ENCODE results near the gene ALOX15B.
"Not testable (repeated sequence)": the region's sequence is repeated elsewhere in the genome, so short reads cannot be mapped to it uniquely, and the experiment has no call there.

Gene ALOX15B

DNA sequence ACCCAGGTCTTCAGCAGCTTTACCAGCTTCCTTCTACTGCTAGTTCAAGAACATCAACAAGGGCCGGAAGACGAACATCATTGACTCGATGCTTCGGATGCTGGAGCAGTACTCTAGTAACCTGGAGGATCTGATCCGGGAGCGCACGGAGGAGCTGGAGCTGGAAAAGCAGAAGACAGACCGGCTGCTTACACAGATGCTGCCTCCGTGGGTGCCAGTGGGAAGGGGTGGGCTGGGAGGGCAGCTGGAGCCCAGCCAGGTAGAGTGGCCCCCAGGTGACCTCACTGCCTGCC lies 24.4 kb upstream of the ALOX15B start:
- DNase-seq, result no peak

DNA sequence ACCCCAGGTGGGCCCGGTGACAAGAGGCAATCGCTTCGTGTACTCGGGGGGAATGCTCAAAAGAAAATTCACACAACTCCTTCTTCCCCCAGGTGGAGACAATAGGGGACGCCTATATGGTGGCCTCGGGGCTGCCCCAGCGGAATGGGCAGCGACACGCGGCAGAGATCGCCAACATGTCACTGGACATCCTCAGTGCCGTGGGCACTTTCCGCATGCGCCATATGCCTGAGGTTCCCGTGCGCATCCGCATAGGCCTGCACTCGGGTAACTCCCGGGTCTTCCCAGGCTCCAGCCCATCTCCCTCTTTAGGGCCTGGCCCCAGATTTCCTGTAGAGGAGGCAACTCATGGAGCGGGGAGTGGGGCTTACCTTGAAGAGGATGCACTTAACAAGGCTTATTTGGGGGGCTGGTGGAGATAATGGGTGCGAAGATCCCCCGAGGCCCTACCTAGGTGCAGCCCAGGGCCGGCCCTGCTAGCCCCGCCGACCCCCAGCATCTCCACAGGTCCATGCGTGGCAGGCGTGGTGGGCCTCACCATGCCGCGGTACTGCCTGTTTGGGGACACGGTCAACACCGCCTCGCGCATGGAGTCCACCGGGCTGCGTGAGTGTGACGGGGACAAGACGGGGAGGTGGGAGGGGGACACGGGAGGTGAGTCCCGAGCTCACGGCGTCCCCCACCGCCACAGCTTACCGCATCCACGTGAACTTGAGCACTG lies 23.5 kb upstream of the ALOX15B start:
- no peak for DNase-seq

DNA sequence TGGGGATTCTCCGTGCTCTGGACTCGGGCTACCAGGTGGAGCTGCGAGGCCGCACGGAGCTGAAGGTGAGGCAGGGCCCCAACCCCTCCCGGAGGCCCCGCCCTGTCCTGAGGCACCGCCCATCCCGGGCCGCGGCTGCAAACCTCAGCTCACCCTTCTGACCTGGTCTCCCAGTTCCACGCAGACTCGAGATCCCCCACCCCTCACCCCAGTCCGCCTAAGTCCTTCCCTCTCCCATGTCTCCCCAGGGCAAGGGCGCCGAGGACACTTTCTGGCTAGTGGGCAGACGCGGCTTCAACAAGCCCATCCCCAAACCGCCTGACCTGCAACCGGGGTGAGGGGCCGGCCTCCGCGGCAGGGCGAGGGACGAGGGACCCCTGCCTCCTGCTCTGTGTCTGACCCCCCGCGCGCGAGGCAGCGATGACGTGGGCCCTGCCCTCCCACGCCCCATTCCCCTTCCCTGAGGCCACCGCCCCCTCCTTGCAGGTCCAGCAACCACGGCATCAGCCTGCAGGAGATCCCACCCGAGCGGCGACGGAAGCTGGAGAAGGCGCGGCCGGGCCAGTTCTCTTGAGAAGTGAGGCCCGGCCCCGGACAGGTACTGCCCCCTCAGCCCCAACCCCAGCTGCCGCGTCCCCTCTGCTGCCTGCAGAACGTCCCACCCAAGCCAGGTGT lies 22.8 kb upstream of the ALOX15B start:
- DNase-seq, result peak; percentile 40

DNA sequence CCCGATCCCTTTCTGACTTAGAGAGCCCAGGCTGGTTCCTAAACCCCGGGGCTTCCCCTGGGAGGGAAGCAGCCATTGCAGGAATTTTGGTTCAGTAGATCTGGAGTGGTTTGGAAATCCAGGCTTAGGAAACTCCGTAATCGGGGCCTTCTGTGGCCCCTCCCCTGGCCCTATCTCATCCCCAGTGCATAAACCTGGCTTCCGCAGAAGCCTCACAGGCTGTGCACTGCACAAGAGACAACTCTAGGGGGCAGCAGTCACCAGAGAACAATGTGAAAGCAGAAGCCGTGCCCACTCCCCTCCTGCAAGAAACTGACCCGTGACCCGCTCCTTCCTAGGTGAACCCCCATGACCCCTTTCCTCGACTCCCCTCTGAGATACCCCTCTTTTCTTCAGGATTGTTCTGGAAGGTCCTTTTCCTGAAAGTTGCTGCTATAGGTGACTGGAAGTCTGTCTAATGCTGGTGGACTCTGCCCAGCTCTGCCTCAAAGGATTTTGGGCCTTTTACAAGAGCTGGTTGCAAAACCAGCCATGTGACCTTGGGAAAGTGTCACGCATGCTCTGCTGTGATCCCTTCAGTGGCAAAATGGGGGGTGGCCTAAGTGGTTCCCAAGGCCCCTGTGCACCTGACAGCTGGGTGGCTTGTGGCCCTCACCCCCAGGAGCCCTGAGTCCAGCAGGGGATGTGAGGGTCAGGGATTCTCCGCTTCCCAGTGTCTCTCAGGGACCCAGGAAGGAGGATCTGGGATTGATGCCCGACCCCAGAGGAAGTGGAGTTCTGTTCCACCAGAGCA lies 22.0 kb upstream of the ALOX15B start:
- DNase-seq, result peak; percentile 33

- DNase-seq, result no peak
These were observed 20.4 kb upstream of the ALOX15B start for GRCh38 chr17:8018436-8018835.

DNA sequence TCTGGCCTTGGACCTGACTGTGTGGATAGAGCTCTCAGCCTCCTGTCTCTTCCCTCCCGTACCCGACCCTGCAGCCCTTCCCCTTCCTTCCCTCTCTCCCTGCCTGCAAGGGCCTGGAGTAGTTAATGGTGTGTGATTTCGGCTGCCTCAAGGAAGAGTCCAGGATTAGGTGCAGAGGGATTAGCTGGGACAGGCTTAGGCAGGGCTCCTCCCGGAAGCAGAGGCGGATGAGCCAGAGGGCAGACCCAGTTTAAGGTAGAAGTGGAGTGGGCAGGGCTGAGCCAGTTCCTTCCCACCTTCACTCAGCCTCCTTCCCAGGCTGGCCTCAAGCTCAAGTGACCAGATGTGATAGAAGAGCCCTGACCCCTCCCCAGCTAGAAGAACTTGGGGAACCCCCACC lies 19.7 kb upstream of the ALOX15B start:
- DNase-seq, result no peak

DNA sequence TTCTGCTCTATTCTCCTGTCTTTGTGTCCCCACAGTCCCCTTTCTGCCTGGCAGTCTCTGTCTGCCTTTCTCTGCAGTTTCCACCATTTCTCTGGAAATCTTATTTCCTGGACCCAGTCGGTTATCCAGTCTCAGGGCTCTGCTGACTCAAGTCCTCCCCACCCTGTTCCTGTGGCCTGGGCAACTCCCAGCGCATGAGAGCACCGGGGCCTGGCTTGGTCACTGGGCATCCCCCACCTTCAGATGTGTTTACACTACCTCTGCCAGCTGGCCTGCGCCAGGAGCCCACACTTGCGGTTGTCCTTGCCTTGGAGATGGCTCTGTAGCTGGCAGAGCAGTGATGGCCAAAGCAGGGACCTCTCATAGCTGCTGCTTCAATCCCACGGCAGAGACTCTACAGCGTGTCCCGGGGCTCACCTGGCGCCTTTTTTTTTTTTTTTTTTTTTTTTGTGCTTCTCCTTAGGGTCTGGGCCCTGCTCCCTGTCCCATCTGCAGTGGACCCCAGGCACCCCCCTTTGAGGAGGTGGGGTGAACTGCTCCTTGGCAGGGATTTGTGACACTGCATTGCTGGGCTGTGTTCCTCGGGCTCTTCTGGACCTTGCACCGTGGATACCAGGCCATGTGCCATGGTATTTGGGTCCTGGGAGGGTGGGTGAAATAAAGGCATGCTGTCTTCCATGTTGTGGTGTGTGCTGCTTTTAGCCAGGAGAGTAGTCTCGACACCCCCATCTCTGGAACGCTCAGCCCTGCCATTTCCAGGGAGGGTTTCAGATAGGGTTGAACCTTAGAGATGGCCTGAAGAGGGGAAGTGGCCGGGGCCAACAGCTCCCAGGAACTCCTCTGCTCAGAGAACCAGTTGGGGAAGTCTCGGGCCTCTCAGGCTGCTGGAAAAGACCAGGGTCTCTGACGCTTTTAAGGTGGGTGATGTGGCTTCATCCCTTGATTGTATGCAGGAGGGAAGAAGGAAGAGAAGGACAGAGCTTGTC lies 18.9 kb upstream of the ALOX15B start:
- DNase-seq, result no peak

DNA sequence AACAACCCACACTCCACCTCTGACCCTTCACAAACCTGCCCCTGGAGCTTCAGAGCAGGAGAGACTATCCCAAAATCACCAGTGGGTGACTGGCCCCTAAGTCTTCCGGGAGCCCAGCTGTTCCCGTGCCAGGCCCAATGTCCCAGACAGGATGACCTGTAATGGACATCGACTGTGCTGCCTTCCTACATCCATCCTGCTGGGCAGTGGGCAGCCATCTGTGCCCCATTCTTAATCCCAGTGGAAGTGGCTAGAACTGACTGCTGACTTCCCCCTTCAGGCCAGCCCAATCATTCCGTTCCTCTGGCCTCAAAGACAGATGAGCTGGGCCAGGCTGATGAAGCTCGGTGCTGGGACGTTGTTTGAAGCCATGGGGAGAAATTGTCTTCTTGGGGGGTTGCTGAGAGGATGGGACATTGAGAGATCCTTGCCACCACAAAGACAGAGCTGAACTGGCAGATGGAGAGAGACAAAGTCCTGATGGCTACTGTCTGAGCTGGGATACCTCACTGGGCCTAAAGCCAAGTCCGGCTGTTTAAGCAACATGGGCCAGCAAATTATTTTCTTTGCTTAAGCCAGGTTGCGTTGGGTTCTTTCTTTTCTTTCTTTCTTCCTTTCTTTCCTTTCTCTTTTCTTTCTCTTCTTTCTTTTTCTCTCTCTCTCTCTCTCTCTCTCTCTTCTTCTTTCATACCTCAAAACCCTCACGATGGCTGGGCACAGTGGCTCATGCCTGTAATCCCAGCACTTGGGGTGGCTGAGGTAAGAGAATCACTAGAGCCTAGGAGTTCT lies 17.9 kb upstream of the ALOX15B start:
- DNase-seq, result no peak

DNA sequence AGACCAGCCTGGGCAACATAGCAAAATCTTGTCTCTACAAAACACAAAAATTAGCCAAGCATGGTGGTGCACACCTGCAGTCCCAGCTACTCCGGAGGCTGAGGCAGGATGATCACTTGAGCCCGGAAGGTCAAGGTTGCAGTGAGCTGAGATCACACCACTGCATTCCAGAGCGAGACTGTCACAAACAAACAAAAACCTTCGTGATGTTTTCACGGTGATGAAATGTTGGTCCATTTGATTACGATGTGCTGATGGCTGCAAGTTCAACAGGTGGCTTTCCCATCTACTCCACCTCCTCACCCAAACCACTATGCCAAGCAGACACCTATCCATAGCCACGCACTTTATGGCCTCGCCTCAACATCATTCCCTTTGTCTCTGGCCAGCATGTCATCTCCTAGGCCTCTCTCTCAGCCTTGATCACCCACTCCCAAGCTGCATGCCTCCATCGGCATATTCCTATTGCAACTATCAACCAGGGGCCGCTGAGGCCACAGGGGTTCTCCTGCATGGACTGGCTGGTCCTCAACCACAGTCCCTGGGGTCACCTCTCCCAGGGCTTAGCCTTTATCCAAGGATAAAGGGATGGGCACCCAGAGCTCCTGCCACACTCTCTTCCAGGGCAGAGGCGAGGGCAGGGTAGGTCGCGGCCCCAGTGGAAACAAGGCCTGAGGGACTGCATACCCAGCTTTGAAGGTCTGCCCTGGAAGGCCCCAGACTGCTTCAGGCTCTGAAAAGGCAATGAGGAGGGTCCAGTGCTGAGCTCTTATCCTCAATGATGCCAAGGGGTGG lies 17.1 kb upstream of the ALOX15B start:
- no peak for DNase-seq

GRCh38 chr17:8022360-8023003 lies 16.4 kb upstream of the ALOX15B start:
- DNase-seq, result no peak

DNA sequence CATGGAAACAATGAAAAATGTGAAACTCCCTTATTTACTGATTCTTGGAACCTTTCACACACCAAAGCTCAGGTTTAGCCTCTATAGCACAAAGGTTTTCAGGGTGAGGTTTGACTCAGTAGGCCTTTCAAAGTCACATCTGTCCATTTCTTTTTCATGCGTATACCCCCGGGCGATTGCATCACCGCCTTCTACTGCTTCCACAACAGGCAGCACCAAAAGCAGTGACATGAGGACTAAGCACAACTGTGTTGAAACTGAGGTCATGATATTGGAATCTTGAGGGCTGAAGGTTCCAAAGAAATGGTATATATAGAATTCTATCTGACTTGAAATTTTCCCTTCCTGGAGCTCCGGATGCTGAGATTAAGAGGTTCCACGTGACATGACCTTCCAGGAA lies 14.7 kb upstream of the ALOX15B start:
- DNase-seq, result not testable (repeated sequence)

- no peak for DNase-seq
These were observed 13.5 kb upstream of the ALOX15B start for GRCh38 chr17:8025176-8025911.

DNA sequence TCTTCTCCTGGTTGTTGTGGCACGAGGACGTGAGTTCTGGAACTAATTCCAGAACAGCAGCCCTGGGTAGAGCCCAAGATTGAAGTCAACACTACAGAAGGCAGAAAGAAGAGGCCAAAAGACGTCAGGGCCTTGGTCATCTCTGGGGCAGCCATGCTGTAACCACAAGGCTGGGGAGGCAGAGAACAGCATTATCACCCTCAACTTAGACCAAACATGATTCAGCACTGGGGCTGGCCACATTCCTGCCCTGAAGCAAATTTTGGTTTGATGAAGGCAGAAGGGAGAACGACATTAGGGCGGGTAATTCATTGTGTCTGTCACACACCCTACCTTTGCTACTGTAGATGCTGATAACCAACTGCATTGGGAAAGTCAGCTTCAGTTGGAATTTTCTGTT lies 9.7 kb upstream of the ALOX15B start:
- no peak for DNase-seq

DNA sequence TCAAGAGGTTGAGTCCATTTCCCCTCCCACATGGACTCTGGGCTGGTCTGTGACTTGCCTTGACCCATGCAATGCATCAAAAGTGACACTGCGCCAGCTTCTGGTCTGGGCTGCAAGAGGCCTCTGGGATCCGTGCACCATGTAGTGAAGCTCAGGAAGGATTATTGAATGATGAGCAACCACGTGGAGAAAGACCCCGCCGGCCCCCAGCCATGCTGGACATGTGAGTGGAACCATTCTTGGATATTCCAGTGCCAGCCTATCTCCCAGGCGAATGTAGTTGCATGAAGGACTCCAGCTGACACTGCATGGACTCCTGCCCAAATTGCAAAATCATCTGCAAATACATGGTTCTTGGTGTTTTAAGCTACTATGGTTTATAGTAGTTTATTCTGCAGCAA lies 7.6 kb upstream of the ALOX15B start:
- DNase-seq, result no peak

DNA sequence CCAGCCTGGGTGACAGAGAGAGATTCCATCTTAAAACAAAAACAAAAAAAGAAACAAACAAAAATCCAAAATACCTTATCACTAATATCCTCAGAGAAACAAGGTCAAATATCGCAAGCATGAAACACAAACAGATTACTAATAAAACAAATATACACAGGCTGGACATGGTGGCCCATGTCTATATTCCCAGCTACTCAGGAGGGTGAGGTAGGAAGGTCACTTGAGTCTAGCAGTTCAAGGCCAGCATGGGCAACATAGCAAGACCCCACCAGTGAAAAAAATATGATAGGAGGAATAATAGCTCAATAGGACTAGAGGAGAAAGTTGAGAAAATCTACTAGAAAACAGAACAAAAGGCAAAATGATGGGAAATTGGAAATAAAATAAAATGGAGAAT lies 6.9 kb upstream of the ALOX15B start:
- no peak for DNase-seq

GRCh38 chr17:8032442-8032841 lies 6.4 kb upstream of the ALOX15B start:
- no peak for DNase-seq

DNA sequence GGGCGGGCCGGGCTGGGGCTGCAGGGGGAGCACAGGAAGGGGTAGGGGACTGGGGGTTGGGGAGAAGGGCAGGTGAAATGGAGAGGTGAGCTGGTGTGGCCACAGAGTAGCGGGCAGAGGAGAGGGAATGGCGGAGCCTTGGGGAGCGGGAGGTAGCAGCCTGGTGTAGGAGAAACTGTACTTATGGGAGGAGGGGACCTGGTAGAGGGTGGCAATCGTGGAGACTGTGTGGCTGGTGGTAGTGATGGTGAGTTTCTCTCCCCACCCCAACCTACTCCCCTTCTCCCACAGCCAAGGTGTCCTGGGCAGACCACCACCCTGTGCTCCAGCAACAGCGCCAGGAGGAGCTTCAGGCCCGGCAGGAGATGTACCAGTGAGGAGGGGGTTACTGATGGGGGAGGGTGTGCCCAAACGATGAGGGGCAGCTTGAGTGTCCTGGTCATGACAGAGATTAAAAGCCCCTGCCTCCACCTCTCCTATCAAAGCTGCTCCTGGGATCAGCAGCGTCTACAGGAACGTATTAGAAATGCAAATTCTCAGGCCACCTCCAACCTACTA lies 831 bp downstream of the ALOX15B start:
- DNase-seq, result no peak

- DNase-seq, result peak; percentile 42
These were observed 2.5 kb downstream of the ALOX15B start for GRCh38 chr17:8041249-8041928.

DNA sequence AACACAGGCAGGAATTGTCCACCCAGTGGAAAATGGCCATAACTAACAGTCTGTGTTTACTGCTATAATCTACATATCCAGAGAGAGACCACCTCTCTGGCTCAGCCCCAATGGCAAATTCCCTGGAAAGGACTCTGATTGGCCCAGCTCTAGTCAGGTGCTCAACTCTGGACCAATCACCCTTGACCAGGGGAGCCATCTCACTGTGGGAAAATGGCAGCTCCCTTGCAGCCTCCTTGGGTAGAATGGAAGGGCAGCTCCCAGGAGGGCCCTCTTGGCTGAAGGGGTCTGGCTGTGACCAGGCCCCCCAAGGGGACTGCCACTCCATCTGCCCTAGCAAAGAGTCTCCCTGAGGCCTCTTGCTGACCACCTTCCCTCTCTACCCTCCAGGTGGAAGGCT lies 3.1 kb downstream of the ALOX15B start:
- DNase-seq, result no peak
